ENCODE results near the gene UNC45A. TPM values are rescaled to one million over a fixed set of nuclear protein-coding genes. Genes with fewer than 3 reads are reported as not detected.
A peak's percentile ranks its signal among the peaks of the same experiment; 100 is the strongest.

The UNC45A gene
- total RNA-seq, 1 donor = 14.4 TPM

DNA sequence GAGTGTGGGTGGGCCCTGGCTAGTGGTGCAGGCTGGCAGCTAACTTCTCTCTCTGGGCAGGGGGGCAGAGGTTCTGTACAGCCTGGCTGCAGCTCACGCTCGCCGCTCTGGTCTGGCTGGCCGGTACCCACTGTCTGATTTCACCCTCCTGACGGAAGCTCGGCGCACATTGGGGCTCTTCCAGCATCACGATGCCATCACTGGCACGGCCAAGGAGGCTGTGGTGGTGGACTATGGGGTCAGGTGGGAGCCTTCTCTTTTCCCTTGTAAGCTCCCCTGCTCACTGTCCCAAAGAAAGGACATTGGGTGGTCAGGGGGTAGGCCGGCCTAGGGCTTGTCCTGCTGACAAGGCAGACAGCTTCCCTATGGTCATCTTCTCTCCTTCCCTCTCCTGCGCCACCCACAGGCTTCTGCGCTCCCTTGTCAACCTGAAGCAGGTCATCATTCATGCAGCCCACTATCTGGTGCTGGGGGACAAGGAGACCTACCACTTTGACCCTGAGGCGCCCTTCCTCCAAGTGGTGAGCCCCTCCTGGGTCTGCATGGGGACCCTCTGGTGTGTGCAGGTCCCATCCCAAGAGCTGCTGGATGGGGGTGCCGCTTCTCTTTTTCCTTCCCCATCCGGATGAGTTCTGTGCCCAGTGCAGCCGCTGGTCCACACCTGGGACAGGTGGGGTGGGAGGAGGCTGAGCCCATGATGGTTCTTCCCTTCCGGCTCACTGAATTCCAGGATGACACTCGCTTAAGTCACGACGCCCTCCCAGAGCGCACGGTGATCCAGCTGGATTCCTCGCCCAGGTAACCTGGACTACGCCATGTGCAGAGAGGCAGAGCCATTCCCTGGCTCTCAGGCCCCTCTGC lies 24.4 kb upstream of the UNC45A start:
- Histone ChIP-seq H3K4me3 (ENCODE audit: low read length) (no peak overlapping the region), H3K9me3 (ENCODE audit: low read depth, low read length) (no peaks in the 10 kb centered on the region), H3K27me3 (ENCODE audit: insufficient read depth, low read length) (no peaks in the 10 kb centered on the region), H3K4me1 (ENCODE audit: insufficient read depth, low read length) (peaks cover 31% of the 10 kb centered on the region)

DNA sequence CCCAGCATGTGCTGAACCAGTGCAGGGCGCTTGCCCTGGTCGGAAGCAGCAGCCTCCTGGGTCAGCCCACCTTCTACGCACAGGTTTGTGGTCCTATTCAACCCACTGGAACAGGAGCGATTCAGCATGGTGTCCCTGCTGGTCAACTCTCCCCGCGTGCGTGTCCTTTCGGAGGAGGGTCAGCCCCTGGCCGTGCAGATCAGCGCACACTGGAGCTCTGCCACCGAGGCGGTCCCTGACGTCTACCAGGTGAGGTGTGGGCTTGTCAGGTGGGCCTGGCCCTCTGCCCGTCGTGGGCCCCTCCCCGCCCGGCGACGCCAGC lies 23.8 kb upstream of the UNC45A start:
- Histone ChIP-seq H3K4me3 (ENCODE audit: low read length) (no peak overlapping the region), H3K9me3 (ENCODE audit: low read depth, low read length) (no peaks in the 10 kb centered on the region), H3K4me1 (ENCODE audit: insufficient read depth, low read length) (peaks cover 37% of the 10 kb centered on the region), H3K27me3 (ENCODE audit: insufficient read depth, low read length) (no peaks in the 10 kb centered on the region)

DNA sequence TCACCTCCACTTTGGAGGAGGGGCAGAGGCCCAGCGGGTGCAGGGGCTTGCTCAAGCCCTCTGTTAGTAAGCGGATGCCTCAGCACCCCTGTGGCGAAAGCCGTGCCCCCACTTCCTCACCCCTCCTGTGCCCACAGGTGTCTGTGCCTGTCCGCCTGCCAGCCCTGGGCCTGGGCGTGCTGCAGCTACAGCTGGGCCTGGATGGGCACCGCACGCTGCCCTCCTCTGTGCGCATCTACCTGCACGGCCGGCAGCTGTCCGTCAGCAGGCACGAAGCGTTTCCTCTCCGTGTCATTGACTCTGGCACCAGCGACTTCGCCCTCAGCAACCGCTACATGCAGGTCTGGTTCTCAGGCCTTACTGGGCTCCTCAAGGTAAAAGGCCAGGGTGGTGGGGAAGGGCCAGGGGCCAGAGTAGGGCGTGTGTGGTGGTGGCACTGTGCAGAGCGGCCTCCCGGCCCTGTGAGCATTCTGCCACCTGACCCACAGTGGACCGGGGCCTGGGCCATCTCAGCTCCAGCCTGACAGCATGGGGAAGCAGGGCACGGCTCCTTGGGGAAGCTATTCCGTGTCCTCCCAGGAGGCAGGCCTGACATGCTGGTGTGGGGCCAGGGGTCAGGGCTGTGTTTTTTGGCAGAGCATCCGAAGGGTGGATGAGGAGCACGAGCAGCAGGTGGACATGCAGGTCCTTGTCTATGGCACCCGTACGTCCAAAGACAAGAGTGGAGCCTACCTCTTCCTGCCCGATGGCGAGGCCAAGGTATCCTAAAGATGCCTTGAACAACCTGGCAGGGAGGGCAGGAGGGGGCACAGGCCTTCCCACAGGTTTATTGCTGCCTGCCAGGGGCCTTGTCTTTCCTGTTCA lies 22.9 kb upstream of the UNC45A start:
- Histone ChIP-seq H3K9me3 (ENCODE audit: low read depth, low read length) (no peaks in the 10 kb centered on the region), H3K4me1 (ENCODE audit: insufficient read depth, low read length) (peaks cover 46% of the 10 kb centered on the region), H3K27me3 (ENCODE audit: insufficient read depth, low read length) (no peaks in the 10 kb centered on the region), H3K4me3 (ENCODE audit: low read length) (no peak overlapping the region)

DNA sequence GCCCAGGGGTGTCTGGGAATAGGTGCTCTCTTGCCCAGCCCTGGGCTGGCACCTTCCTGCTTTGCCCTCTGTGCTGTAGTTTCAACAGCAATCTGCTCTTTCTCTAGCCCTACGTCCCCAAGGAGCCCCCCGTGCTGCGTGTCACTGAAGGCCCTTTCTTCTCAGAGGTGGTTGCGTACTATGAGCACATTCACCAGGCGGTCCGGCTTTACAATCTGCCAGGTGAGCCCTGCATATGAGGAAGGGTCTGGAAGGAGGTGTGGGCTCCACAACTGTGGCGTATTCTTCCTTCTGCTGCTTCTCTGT lies 22.4 kb upstream of the UNC45A start:
- H3K9me3 ChIP-seq (ENCODE audit: low read depth, low read length) = no peaks in the 10 kb centered on the region
- H3K4me3 ChIP-seq (ENCODE audit: low read length) = no peak overlapping the region
- H3K4me1 ChIP-seq (ENCODE audit: insufficient read depth, low read length) = peaks cover 46% of the 10 kb centered on the region
- no peaks in the 10 kb centered on the region for H3K27me3 ChIP-seq (ENCODE audit: insufficient read depth, low read length)

DNA sequence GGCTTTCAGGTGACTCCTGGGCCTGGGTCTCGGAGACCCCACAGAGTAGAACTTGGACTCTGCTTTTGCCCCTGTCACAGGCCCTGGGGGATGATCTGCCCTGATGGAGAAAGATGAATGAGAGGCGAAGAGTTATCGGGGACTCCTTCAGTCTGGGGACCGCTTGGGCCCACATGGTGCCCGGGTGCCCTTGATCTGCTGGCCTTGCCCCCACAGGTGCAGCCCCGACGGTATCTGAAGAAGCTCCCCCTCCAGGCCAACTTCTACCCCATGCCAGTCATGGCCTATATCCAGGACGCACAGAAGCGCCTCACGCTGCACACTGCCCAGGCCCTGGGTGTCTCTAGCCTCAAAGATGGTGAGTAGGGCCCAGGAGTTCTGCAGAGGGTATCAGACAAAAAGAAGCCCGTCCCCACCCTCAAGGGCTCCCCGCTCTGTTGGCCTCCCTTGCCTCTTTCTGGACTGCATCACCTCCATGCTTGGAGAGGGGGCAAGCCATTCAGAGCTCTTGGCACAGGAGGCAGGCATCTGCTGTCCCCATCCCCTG lies 21.6 kb upstream of the UNC45A start:
- Histone ChIP-seq H3K9me3 (ENCODE audit: low read depth, low read length) (no peaks in the 10 kb centered on the region), H3K4me1 (ENCODE audit: insufficient read depth, low read length) (peaks cover 46% of the 10 kb centered on the region), H3K4me3 (ENCODE audit: low read length) (no peak overlapping the region), H3K27me3 (ENCODE audit: insufficient read depth, low read length) (no peaks in the 10 kb centered on the region)

DNA sequence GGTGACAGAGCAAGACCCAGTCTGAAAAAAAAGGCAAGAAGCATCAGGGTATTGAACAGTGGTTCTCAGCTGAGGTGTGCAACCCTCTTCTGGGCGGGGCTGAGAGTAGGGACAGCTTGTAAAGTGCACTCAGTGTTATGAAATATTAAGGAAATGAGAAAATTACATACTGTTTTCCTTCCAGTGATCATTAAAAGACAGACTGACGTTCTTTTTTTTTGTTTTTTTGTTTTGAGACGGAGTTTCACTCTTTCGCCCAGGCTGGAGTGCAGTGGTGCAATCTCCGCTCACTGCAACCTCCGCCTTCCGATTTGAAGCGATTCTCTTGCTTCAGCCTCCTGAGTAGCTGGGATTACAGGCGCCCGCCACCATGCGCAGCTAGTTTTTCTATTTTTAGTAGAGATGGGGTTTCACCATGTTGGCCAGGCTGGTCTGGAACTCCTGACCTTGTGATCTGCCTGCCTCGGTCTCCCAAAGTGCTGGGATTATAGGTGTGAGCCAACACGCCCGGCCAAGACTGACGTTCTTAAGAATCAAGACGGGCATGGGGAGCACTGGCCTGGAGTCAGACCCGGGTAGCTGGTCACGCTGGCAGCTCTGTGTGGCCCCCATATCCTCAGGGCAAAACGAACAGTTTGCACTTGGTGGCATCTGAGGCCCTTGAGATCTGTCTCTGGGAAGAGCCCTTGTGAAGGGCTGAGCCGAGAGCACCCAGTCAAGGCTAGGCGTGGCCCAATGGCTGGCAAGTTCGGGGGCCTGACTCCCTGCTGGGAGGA lies 20.6 kb upstream of the UNC45A start:
- Histone ChIP-seq H3K9me3 (ENCODE audit: low read depth, low read length) (no peaks in the 10 kb centered on the region), H3K27me3 (ENCODE audit: insufficient read depth, low read length) (no peaks in the 10 kb centered on the region), H3K4me3 (ENCODE audit: low read length) (no peak overlapping the region), H3K4me1 (ENCODE audit: insufficient read depth, low read length) (peaks cover 46% of the 10 kb centered on the region)

DNA sequence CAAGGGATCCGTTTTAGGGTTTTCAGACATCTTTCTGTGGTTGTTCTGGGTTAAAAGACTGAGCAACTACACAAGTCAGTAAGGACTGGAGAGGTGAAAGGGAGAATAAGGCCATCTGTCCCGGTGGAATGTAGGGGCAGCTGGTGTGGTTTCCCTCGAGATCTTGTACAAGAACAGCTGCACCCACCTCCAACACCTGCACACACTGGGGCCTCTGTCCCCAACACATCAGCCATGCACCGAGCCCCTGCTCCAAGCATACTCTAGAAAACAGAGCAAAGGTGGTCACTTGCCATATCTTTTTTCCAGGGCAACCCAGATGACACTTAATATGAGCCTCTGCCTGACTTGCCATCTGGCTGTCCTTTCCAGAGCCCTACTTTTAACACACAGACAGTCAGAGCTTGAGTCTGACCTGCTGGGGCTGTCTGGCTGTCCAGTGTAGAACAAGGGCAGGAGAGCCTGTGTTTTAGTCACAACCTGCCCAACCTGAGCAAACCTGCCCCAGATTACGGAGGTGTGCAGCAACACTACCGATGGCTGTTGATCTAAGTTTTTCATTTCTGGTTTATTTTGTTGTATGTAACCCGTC lies 19.8 kb upstream of the UNC45A start:
- Histone ChIP-seq H3K4me3 (ENCODE audit: low read length) (no peak overlapping the region), H3K4me1 (ENCODE audit: insufficient read depth, low read length) (peaks cover 46% of the 10 kb centered on the region), H3K27me3 (ENCODE audit: insufficient read depth, low read length) (no peaks in the 10 kb centered on the region), H3K9me3 (ENCODE audit: low read depth, low read length) (no peaks in the 10 kb centered on the region)

DNA sequence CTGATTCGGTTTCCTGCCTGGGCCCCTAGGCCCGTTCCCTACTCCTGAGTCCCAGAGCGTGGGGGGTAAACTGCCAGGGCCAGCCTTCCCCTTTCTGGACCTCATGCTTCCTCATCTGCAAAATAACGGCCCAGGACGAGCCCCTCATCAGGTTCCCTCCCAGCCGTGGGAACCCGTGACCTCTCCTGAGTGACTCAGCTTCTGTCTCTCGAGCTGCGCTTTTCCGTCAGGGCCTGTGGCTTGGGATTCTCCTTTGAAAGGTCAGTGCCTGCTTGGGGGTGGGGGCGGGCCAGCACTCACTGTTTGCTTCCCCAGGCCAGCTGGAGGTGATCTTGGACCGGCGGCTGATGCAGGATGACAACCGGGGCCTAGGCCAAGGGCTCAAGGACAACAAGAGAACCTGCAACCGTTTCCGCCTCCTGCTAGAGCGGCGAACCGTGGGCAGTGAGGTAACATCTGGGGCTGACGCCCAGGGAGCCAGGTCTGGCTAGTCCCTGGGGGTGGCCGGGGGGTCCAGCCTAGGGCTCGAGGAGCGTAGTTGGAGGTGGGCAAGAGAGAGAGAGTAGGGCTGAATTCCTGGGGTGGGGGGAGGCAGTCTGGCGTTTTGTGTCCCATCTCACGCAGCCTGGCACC lies 19.2 kb upstream of the UNC45A start:
- Histone ChIP-seq H3K4me1 (ENCODE audit: insufficient read depth, low read length) (peaks cover 46% of the 10 kb centered on the region), H3K27me3 (ENCODE audit: insufficient read depth, low read length) (no peaks in the 10 kb centered on the region), H3K4me3 (ENCODE audit: low read length) (peak overlapping the region; percentile 29), H3K9me3 (ENCODE audit: low read depth, low read length) (no peaks in the 10 kb centered on the region)

DNA sequence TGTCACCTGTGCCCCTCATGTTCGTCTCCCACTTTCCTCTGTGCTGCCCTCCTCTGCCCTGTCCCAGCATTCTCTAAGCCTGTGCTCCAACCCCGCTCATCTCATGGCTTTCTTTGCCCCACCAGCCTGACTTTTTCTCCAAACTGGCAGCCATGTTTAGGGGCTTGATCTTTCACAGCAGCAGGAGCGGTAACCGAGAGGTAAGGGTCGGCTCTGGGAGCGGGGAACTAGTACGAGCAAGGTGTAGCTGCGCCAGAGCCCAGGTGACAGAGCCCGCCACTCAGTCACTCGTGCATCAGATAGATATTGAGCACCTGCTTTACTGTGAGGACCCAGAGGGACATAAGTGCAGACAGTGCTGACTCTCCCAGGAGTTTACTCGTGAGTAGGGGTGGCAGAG lies 18.6 kb upstream of the UNC45A start:
- Histone ChIP-seq H3K4me1 (ENCODE audit: insufficient read depth, low read length) (peaks cover 46% of the 10 kb centered on the region), H3K4me3 (ENCODE audit: low read length) (peak overlapping the region; percentile 29), H3K9me3 (ENCODE audit: low read depth, low read length) (no peaks in the 10 kb centered on the region)

DNA sequence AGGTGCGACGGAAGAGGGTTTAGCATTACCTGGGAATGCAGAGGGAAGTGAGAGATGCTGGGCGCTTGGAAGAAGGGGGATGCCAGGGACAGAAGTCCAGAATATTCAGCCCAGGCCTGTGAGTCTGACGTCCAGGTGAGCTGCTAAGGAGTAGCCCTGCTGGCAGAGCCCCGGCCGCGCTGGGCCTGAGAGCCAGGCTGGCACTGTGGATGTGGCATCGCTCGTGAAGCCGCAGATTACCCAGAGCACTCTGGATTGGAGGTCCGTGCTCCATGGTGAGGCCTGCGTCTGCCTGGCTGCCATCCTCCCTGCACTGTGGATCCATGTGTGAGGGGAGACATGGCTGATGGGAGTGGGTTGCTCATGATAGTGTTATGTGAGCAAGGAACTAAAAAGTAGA lies 17.5 kb upstream of the UNC45A start:
- no peaks in the 10 kb centered on the region for H3K27me3 ChIP-seq (ENCODE audit: insufficient read depth, low read length)
- H3K4me1 ChIP-seq (ENCODE audit: insufficient read depth, low read length) = peaks cover 44% of the 10 kb centered on the region
- no peaks in the 10 kb centered on the region for H3K9me3 ChIP-seq (ENCODE audit: low read depth, low read length)
- H3K4me3 ChIP-seq (ENCODE audit: low read length) = no peak overlapping the region

More for the DNA sequence above, 18.6 kb upstream of the UNC45A start:
- H3K27me3 ChIP-seq (ENCODE audit: insufficient read depth, low read length) = no peaks in the 10 kb centered on the region

DNA sequence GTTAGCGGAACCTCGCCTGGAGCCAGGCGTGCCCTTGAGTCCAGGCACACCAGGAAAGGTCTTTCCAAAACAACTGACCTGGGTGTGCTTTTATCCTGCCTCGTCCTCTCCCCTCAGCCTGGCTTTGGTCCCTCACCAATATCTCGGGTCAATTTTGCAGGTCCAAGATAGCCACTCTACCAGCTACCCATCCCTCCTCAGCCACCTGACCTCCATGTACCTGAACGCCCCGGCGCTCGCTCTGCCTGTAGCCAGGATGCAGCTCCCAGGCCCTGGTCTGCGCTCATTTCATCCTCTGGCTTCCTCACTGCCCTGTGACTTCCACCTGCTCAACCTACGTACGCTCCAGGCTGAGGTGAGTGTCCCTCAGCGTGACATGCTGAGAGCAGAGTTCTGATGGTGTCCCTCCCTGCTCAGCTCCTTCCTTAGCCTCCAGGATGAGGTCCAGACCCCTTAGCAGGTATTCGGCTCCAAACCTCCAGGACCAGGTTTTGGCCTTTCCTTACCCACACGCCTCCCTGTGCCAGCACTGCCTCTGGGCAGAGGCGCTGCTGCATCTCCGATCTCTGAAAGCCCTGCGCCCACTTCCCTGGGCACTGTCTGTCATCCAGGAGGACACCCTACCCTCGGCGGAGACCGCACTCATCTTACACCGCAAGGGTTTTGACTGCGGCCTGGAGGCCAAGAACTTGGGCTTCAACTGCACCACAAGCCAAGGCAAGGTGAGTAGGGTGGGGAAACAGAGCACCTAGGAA lies 16.9 kb upstream of the UNC45A start:
- Histone ChIP-seq H3K4me1 (ENCODE audit: insufficient read depth, low read length) (peaks cover 38% of the 10 kb centered on the region), H3K9me3 (ENCODE audit: low read depth, low read length) (no peaks in the 10 kb centered on the region), H3K4me3 (ENCODE audit: low read length) (no peak overlapping the region), H3K27me3 (ENCODE audit: insufficient read depth, low read length) (no peaks in the 10 kb centered on the region)

DNA sequence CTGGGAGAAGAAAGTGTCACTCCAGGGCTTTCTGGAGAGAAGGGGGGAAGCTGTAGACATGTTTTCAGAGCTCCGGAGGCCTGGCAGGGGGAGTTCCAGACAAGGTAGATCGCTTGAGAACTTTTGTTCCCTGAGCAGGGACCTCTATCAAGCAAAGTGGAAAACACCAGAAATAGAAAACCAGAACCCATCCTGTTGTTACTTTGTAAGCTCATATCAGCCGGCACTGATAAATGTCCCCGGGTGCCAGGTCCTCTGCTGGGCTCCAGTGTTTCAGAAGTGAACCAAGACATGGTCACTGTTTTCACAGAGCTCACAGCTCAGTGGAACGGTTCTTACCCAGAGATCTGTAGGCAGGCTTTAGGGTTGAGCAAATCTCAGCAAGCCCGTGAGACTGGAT lies 16.2 kb upstream of the UNC45A start:
- Histone ChIP-seq H3K27me3 (ENCODE audit: insufficient read depth, low read length) (no peaks in the 10 kb centered on the region), H3K4me3 (ENCODE audit: low read length) (no peak overlapping the region), H3K9me3 (ENCODE audit: low read depth, low read length) (no peaks in the 10 kb centered on the region), H3K4me1 (ENCODE audit: insufficient read depth, low read length) (peaks cover 31% of the 10 kb centered on the region)

DNA sequence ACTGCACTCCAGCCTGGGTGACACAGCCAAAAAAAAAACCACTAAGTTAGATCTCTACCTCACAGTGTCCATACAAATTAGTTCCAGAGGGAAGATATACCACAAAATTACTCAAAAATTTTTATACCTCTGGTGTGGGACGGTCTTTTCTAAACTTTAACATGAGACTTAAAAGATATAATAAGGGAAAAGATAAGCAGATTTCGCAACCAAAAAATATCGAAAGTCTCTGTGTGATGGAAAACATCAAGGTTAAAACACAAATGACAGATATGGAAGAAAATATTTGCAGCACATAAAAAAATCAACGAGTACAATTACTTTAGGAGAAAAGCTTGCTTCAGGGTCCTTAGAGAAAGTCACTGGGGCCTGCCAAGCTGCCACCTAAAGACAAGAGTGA lies 13.2 kb upstream of the UNC45A start:
- Histone ChIP-seq H3K9me3 (ENCODE audit: low read depth, low read length) (no peaks in the 10 kb centered on the region), H3K27me3 (ENCODE audit: insufficient read depth, low read length) (no peaks in the 10 kb centered on the region), H3K4me3 (ENCODE audit: low read length) (no peak overlapping the region), H3K4me1 (ENCODE audit: insufficient read depth, low read length) (peaks cover 3% of the 10 kb centered on the region)
